HG02852 (cell line): ENCODE results near the gene ALG8.
"Not testable (repeated sequence)": the region's sequence is repeated elsewhere in the genome, so short reads cannot be mapped to it uniquely, and the experiment has no call there.

Experiments
- ATAC-seq: cut with Tn5 transposase; IDR thresholded peaks from one replicate; pipeline ENCODE4 v1.9.1; 2021; ENCODE audit warnings: mild to moderate bottlenecking, moderate library complexity; ENCODE audit not compliant: unreplicated experiment

Gene ALG8

DNA sequence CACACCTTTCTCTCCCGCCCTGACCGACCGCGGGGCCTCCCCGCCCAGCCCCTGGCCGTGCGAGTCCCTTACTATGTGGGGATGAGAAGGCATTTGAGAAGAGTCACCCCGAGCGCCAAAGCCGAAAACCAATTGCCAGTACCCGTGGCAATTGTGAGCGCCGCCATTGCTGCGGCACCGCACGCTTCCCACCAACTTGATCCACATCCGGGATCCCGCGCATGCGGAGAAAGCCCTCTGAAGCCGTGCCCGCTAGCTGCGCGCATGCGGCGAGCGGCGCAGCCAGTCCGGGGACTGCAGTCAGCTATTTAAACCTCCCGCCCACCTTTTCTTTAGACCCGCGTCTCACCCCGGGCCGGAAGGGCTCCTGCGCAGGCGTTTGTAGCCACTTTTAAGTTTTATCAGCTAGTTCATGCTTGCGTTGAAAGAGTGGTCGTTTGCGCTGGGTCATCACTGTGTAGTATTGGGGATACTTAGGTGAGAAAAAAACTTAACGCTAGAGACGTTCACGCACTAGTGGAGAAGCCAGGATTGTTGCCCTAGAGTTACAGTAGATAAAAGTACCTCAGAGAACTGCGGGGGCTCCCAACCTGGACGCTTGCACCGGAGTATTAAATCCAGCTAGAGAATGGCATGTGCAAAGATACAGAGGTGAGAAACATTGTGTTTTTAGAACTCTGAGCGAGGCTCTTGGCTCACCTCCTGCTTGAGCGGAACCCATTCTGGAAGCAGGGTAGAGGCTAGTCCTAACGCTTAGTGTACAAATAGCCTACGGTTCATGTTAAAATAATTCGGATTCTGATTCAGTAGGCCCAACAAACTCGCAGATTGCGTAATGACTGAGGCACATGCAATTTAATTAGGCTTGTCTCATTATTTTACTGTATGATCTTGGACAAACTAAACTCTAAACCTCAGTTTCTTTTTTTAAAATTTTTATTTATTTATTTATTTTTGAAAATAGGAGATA lies at the start of gene ALG8:
ALG8 (minus strand) TSS at position 205 of the 970 bp plus-strand sequence; CDS start at position 167, 38 bp downstream.
- ATAC-seq = peak; percentile 95

DNA sequence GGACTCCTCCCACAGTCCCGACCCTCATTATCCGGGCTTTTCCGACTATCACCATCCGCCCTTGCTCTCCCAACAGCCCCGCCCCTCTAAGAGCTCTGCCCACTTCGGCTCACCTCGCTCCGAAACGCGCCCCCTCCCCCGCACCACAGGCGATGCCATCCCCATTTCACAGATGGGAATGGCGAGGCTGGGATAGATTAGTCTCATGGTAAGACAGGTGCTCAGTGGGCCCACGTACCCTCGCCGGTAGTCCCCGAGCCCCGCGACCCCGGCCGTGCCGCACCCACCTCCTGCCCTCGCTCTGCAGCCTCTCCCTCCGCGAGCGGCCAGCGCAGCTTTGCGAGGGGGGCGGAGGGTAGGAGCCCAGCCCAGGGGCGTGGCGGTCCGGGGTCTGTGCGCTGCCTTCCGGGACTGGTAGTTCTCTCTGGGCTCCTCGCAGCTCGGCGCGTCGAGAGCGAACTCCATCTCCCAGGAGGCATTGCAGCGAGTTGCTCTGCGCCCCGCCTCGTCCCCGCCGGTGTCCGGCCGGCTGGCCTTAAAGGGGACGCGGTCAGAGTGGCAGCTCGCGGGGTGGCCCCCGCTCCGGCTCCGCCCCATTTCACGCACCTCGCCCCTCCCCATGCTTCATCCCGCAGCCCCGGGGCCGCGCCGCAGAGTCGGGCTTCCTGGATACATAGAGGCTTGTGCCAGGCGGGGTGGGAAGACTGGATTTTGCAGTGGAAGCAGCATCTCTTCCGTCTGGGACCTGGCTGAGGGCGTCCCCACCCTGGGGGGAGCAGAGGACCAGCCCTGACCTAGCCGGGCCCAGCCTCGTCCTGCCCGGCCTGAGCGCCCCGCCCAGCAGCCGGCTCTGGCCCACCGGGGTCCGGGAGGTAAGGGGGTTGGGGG lies 49.1 kb upstream of the ALG8 start, which contains the start of the genes KCTD21 and USP35:
KCTD21 (minus strand) TSS at position 341 of the 888 bp plus-strand sequence. CDS start 14,072 bp downstream, outside the sequence.
USP35 (plus strand) TSS at position 634 of the 888 bp plus-strand sequence. CDS start 7,327 bp downstream, outside the sequence.
- peak; percentile 94 for ATAC-seq

DNA sequence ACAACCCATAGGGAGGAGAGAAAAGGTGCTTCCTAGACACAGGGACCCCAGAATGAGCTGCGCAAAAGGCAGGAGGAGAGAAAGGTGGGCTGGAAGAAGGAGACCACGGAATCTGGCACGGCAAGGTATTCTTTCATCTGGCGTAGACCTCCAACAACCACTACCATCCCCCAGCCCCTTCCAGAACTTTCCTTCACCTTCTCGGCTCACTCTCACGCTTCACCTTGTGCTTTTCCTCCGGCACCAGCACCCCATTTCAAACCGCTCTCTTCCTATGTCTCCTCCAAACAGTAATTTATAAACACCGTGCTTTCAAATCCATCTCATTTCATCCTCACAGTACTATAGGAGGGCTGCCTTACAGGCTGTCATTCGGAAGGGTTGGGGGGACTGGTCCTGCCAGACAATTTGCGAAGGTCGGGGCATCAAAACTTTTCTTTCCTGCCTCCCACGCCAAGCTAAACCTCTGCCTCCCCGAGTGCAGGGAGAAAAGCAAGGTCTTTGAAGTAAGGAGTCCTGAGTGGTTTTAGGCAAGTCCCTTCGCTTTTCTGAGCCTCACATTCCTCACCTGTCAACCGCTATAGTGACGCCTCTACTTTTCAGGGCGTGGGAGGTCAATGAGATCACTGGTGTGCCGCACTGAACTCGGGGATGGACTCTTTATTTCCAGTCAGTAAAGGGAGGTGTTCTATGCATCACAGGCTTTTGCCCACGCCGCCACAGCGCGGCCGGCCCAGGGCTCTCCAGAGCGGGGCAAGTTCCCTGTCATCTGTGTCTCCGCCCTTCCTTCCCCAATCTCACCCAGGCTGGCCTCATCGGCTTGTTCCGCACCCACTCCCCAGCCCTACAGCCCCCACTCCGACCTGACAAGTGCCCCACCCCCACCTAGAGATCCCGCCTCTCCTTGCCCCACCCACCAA lies 48.2 kb upstream of the ALG8 start:
- peak; percentile 24 for ATAC-seq

DNA sequence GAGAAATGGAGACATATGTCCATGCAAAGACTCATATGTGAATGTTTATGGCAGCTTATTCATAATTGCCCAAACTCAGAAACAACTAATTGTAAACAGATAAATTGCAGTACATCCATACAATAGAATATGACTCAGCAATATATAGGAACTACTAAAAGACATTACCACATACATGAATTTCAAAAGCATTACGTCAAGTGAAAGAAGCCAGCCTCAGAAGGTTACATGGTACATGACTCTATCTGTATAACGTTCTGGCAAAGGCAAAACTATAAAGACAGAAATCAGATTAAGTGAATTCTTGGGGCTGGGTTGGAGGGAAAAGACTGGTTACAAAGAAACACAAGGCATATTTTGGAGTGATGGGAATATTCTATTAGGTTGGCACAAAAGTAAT lies 41.8 kb upstream of the ALG8 start:
- ATAC-seq = no peak

DNA sequence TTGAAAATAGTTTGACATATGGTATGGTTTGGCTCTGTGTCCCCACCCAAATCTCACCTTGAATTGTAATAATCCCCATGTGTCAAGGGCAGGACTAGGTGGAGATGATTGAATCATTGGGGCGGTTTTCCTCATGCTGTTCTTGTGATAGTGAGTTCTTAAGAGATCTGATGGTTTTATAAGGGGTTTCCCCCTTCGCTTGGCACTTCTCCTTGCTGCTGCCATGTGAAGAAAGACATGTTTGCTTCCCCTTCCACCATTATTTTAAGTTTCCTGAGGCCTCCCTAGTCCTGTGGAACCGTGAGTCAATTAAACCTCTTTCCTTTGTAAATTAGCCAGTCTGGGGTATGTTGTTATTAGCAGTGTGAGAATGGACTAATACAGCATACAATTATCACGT lies 41.3 kb upstream of the ALG8 start:
- ATAC-seq = no peak

DNA sequence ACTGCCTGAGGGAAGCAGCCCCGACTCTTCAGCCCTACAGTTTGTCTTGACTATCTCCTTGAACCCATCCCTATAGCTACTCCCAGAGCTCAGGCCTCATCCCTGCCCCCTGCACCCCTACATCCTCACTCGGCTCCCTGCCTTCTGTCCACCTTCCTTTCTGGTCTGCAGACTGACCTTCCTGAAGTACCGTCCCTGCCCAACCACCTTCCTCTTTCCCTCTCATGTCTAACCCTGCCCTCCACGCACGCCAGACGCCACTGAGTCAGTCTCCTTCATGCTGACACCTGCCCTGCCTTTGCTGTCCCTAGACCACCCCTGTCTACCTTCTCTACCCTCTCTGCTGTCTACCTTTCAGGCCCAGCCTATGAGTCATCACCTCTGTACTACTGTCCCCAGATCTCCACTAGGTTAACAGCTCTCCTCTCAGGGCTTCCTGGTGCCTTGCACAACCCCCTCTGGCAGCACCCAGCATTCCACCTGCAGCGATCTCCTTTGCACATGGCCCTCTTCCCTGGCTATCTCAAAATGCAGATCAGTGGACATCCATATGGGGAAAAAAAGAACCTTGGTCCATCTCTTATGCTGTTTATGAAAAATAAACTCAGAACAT lies 40.1 kb upstream of the ALG8 start:
- no peak for ATAC-seq

DNA sequence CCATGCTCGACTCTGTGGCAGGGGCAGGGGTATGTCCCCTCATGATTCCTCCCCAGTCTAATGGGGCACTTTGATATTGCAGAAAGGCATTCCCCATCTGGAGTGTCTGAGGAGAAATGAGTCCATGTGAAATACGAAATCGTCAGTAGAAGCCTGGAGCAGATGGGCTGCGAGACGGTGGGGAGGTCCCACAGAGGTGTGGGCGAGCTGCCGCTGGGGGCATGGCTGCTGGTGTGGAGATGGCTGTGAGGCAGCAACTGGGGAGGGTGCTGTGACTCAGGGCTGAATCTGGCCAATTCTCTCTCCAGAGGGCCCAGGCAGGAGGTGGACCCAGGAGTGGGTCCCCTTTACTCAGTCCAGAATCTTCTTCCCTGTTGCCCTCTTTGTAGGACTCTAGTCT lies 37.8 kb upstream of the ALG8 start:
- ATAC-seq = no peak

DNA sequence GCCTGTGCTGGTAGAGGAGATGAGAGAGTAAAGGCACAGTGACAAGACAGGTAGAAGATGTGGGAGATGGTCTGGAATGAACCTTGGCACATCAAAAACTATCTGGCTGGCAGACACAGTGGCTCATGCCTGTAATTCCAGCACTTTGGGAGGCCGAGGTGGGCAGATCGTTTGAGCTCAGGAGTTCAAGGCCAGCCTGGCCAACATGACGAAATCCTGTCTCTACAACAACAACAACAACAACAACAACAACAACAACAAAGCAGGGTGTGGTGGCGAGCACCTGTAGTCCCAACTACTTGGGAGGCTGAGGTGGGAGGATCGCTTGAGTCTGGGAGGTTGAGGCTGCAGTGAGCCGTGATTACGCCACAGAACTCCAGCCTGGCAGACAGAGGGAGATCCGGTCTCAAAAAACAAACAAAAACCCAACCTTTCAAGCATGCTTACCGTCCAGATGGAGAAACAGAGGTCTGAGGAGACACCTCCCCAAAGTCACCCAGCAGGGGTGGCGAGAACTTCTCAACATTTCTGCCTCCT lies 37.2 kb upstream of the ALG8 start:
- no peak for ATAC-seq

DNA sequence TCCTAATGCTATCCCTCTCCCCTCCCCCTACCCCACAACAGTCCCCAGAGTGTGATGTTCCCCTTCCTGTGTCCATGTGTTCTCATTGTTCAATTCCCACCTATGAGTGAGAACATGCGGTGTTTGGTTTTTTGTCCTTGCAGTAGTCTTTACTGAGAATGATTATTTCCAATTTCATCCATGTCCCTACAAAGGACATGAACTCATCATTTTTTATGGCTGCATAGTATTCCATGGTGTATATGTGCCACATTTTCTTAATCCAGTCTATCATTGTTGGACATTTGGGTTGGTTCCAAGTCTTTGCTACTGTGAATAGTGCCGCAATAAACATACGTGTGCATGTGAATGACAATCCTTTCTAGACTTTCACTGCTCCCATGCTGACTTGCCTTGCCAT lies 36.4 kb upstream of the ALG8 start:
- not testable (repeated sequence) for ATAC-seq

DNA sequence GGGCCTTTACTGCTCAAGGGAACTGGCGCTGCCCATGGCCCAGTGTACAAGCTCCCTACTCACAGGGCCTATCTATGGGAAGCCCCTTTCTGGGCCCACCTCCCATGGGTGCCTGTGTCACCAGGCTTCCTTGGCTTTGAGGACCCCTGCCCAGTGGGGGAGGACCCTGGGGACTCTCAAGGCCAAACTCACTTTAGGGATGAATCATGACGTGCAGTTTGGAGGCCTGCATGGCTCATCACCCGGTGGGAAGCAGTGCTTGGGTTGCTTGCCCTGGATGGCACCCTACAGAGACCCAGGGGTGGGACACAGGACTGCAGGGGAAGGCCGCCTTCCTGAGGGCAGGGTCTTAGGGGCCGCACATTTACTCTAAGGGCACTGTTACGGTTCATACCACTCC lies 32.5 kb upstream of the ALG8 start:
- no peak for ATAC-seq

DNA sequence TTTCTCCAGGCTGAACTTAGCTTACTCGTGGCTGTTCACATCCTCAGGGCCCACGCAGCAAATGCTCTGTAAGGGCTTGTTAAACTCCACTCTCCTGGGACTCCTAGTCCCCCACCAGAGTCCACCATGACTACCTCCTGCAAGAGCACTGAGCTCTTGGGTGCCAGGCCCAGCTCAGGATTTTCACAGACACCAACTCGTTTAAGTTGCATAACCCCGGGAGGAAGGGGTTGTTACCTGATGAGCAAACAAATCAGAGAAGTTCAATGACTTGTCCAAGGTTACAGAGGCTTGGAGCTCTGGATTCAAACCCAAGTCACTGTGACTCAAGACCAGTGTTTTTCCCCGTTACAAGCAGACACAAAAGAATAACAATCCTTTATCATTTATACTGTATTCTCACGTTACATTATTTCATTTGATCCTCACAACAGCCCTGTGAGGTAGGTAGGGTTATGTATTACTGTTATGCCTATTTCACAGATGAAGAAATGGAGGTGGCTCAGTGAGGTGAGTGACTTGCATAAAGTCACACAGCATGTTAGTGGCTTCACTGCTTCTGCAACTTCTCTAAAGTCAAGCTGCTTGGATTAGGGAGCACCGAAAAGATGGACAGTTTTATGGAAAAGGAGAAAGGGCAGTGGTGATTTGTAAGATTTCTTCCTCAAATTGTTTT lies 31.6 kb upstream of the ALG8 start:
- ATAC-seq = no peak

DNA sequence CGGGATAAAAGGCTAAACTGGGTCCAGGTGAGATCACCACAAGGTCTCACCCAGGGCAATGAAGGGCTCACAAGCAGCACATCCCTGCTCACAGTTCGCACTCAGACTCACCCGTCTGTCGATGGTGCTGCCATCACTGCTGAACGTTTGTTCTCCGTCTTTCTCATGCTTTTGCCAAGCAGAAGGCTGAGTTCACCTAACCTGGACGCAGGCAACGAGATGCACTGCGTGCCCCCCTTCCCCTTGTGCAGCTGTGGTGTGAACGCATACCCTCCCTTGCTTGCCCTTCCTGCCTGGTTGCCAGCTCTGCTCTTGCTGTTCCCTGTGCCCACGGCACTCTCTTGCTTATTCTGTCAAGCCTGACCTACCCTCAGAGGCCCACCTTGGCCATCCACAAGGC lies 31.0 kb upstream of the ALG8 start:
- ATAC-seq = no peak

DNA sequence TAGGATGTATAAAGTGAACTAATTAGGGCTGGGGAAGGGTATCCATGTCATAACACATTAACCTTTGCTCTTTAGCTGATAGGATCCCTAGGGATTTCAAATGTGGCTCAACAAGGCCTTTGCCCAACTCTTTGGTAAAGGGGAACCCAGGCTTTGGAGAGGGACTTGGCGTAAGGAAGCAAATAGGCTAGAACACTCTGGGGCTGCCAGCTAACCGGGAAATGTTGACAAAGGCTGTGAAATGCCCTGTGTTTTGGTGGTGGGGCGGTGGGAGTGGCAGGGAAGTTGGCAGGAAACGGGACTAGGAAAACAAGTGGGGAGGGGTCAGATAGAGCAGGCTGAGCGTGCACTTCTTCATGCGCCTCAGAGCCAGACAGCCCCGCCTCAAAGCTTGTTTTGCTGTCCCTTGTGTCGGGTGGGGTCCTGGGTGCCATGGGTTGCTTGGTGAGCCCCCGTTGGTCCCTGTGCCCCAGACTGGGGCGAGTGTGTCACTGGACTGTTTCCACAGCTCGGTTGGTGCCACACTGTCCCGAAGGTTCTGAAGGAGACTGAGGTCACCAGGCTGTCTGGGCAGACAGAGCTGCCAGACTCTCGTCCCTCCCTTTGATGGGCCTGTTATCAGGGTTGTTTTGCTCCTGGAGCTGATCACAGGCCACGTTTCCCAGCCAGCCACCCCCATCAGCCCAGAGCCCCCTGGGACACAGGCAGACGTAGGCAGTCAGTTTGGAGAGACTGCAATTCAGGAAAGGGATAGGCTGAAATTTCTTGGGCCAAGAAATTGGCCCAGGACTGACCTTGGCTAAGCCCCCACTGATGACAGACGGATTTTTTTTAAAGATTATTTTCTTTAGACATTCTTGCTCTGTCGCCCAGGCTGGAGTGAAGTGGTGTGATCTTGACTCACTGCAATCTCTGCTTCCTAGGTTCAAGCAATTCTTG lies 29.4 kb upstream of the ALG8 start:
- ATAC-seq = no peak

DNA sequence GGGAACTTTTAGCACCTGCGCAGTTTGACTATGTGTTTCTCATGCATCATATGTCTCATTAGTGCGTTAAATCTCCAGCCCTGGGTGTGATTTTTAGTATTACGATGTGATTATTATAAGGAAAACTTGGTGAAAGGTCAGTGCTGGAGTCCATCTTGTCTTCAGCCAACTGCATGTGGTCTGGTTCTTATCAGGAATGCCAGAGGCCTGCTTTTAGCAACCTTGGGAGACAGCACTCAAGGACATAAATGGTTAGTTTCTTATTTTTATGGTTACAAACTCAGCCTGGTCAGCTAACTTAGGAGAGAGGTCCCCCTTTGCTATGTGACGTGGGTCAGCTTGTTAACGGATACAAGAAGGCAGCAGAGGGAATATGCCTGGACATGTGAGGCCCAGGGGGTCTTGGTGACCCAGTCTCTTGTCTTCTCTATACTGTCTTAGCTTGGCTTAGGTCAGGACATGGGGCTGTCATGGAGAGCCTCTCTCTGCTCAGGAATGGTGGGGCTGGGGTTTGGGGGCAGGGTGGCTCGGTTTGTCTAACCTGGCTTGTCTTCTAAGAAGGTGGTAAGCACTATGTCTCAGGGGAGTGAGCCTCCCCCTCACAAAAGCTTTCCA lies 27.5 kb upstream of the ALG8 start:
- no peak for ATAC-seq

DNA sequence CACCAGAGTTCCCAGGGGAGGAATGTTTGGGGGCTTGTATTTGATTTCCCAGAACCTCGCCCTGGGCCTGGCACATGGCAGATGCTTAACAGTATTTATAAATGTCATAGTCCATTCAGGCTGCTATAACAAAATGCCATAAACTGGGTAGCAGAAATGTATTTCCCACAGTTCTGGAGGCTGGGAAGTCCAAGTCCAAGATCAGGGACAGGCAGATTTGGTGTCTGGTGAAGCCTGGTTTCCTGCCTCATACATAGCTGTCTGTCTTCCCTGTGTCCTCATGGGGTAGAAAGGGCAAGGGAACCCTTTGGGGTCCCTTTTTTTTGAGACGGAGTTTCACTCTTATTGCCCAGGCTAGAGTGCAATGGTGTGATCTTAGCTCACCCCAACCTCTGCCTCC lies 25.0 kb upstream of the ALG8 start:
- ATAC-seq = no peak

DNA sequence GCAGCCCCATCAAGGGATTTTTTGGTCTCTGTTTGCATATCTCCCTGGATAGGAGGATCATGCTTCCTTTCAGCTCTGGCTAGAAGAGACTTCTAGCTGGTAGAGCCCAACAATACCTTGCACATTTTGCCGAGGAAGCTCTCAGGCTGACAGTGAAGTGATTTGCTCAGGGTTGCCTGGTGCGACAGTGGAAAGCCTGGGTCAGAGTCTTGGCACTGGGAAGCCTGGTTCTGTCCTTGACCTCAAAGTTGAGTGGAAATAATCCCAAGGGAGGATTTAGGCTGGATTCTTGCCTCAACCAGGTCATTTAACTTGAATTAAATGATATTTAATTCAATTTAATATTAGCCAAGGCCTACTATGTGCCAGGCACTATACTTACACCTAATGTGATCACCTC lies 24.4 kb upstream of the ALG8 start:
- ATAC-seq = no peak

DNA sequence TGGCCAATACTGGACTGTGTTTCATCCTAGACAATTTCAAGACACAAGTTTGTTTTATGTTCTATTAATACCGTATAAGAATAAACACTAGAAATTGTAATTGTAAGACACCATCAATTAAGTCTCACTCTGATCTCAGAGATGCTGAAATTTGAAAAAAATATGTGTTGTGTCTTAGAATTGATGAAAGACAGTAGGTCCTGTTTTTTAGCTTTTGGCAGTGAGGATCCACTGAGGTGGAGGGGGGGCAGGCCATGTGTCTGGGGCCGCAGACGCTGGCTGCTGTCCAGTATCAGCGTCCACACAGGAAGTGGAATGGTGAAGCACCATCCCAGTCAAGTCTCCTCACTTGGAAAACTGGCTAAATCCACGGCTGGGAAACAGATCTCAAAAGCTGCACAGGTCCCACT lies 22.5 kb upstream of the ALG8 start:
- no peak for ATAC-seq

DNA sequence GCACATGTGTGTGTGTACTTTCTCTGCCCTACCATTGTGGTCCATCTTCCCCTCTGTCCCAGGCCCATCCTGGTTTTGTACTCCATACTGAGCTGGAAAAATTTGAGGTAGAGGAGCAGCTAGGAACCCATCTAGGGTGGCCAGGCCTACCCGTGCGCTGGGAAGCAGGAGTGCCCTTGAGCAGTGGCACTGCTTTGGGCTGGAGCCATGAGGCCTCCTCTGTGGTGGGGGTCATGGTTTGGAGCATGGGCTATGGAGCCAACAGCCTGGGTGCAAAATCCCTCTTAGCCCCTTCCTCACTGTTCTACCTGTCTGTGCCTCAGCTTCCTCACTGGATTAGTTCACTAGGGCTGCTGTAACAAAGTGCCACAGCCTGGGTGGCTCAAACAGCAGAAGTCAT lies 21.9 kb upstream of the ALG8 start:
- ATAC-seq = no peak
